K562 (cell line): ENCODE measurements around the gene ZBTB48. TPM values are rescaled to one million over a fixed set of nuclear protein-coding genes. Genes with fewer than 3 reads are reported as not detected.

Experiments
- BRF1 ChIP-seq: IDR thresholded peaks from 3 replicates; pipeline ENCODE4 v1.6.1; 2011; ENCODE audit warnings: borderline replicate concordance, mild to moderate bottlenecking; ENCODE audit not compliant: insufficient read length; ENCODE audit errors: extremely low read depth
- CEBPG ChIP-seq, 3 experiments: fragments of 200-800 bp in 1 of 3; sonication (Bioruptor generic) in 1 of 3; sonication (generic) in 1 of 3; formaldehyde crosslinking in 1 of 3; IDR thresholded peaks in 2 of 3; conservative IDR thresholded peaks in 1 of 3; 2 replicates each; pipeline versions ENCODE4 v1.6.1 to v1.8.0; 2016 to 2022; ENCODE audit warnings: missing compliant biosample characterization in 2 of 3, missing genetic modification characterization in 2 of 3, mild to moderate bottlenecking in 1 of 3, missing genetic modification reagents in 1 of 3
- DPF2 ChIP-seq: fragments of 450-650 bp; IDR thresholded peaks from 2 replicates; pipeline ENCODE4 v1.6.1; 2016
- KDM2B ChIP-seq: fragments of 250-450 bp; sonication (Bioruptor Pico); IDR thresholded peaks from 2 replicates; pipeline ENCODE4 v1.8.0; 2021; ENCODE audit warnings: mild to moderate bottlenecking, moderate library complexity
- NCOA1 ChIP-seq: fragments of 450-650 bp; IDR thresholded peaks from 2 replicates; pipeline ENCODE4 v1.6.1; 2016; ENCODE audit warnings: low read depth
- NFXL1 ChIP-seq: fragments of 450-650 bp; formaldehyde crosslinking; IDR thresholded peaks from 2 replicates; pipeline ENCODE4 v1.4.0; 2021; ENCODE audit warnings: mild to moderate bottlenecking
- NR2F6 ChIP-seq: fragments of 450-650 bp; formaldehyde crosslinking; IDR thresholded peaks from 2 replicates; pipeline ENCODE4 v1.4.0; 2020; ENCODE audit warnings: mild to moderate bottlenecking
- NR3C1 ChIP-seq: sonication (generic); formaldehyde crosslinking; IDR thresholded peaks from 2 replicates; pipeline ENCODE4 v1.8.1; 2022; ENCODE audit warnings: missing genetic modification reagents
- NRF1 ChIP-seq, 2 experiments: fragments of 450-650 bp; IDR thresholded peaks in 1 of 2; conservative IDR thresholded peaks in 1 of 2; 2 replicates each; pipeline ENCODE4 v1.6.1; 2014; ENCODE audit warnings: mild to moderate bottlenecking in 2 of 2
- PHTF2 ChIP-seq: fragments of 250-450 bp; sonication (Bioruptor Pico); IDR thresholded peaks from 2 replicates; pipeline ENCODE4 v1.5.0; 2021; ENCODE audit warnings: mild to moderate bottlenecking
- RAD21 ChIP-seq, 2 experiments: fragments of 250-450 bp in 1 of 2; fragments of 450-650 bp in 1 of 2; sonication (Bioruptor Pico) in 1 of 2; formaldehyde crosslinking in 1 of 2; IDR thresholded peaks in 1 of 2; conservative IDR thresholded peaks in 1 of 2; 2 replicates each; pipeline versions ENCODE4 v1.4.0 to v1.8.0; 2020 to 2022; ENCODE audit warnings: mild to moderate bottlenecking in 2 of 2, moderate library complexity in 1 of 2
- RBM34 ChIP-seq: fragments of 200-400 bp; formaldehyde crosslinking; IDR thresholded peaks from 2 replicates; pipeline ENCODE4 v1.6.1; 2018; ENCODE audit warnings: low read length, borderline replicate concordance; ENCODE audit not compliant: insufficient read depth
- SMARCA4 ChIP-seq: fragments of 450-650 bp; IDR thresholded peaks from 2 replicates; pipeline ENCODE4 v1.6.1; 2016
- ZBTB8A ChIP-seq: fragments of 450-650 bp; IDR thresholded peaks from 2 replicates; pipeline ENCODE4 v1.6.1; 2018; ENCODE audit warnings: mild to moderate bottlenecking, moderate library complexity; ENCODE audit not compliant: partially characterized antibody
- ZFPM2 ChIP-seq: fragments of 250-450 bp; sonication (Bioruptor Pico); IDR thresholded peaks from 2 replicates; pipeline ENCODE4 v1.5.1; 2022; ENCODE audit warnings: mild to moderate bottlenecking
- ZNF121 ChIP-seq: sonication (generic); formaldehyde crosslinking; conservative IDR thresholded peaks from 2 replicates; pipeline ENCODE4 v1.8.0; 2022; ENCODE audit warnings: missing genetic modification reagents
- ZNF253 ChIP-seq: fragments of 250-450 bp; sonication (Bioruptor Pico); conservative IDR thresholded peaks from 2 replicates; pipeline ENCODE4 v1.6.1; 2021; ENCODE audit warnings: mild to moderate bottlenecking
- ZSCAN32 ChIP-seq: fragments of 450-650 bp; formaldehyde crosslinking; IDR thresholded peaks from 2 replicates; pipeline ENCODE4 v1.4.0; 2020; ENCODE audit warnings: mild to moderate bottlenecking, moderate library complexity
- polyA plus RNA-seq, 8 experiments: library from polyadenylated mRNA; depleted of rRNA in 4 of 8; stranded (reverse) in 5 of 8; unstranded in 3 of 8; fragments of >200 nt; fragmentation: Nextera tagmentation in 2 of 8; fragmentation: Illumina TruSeq in 1 of 8; extraction: Ambion mirVana in 2 of 8; extraction: Trizol in 1 of 8; gene quantifications; 2 replicates each; pipeline versions ENCODE4 v1.2.1 to v1.2.3, GENCODE V29; 2011 to 2014; ENCODE audit warnings: inconsistent platforms in 1 of 8, missing spikeins in 1 of 8
- total RNA-seq, 7 experiments: library from RNA; depleted of rRNA in 6 of 7; stranded (reverse); fragments of >200 nt in 6 of 7; fragmentation: Illumina TruSeq in 2 of 7; extraction: Trizol in 2 of 7; gene quantifications; 2 replicates each; pipeline versions ENCODE4 v1.2.1 to v1.2.3, GENCODE V29; 2011 to 2021; ENCODE audit warnings: low replicate concordance in 1 of 7
- TF ChIP-seq, protein P1 (sequence below): sonication (generic); formaldehyde crosslinking; IDR thresholded peaks from 2 replicates; pipeline ENCODE4 v1.4.0; 2020; ENCODE audit warnings: mild to moderate bottlenecking, missing genetic modification reagents
- TF ChIP-seq, protein P2 (sequence below): fragments of 250-450 bp; sonication (Bioruptor Pico); IDR thresholded peaks from 2 replicates; pipeline ENCODE4 v1.8.0; 2022; ENCODE audit warnings: moderate library complexity, mild to moderate bottlenecking, inconsistent platforms
- TF ChIP-seq, protein P3 (sequence below): fragments of 450-650 bp; formaldehyde crosslinking; IDR thresholded peaks from 2 replicates; pipeline ENCODE4 v1.4.0; 2022; ENCODE audit warnings: missing genetic modification characterization
- TF ChIP-seq, protein P4 (sequence below): IDR thresholded peaks from 2 replicates; pipeline ENCODE4 v1.6.1; 2012; ENCODE audit warnings: low read depth, low read length, improper control_type of control experiment, borderline replicate concordance

Gene ZBTB48
- total and polyA plus RNA-seq, 9 of the 15 experiments (the other 6 are each of a cell fraction or from before 2014, with no cell fraction given), result 1.9 to 66.9 (median 29.5) TPM

DNA sequence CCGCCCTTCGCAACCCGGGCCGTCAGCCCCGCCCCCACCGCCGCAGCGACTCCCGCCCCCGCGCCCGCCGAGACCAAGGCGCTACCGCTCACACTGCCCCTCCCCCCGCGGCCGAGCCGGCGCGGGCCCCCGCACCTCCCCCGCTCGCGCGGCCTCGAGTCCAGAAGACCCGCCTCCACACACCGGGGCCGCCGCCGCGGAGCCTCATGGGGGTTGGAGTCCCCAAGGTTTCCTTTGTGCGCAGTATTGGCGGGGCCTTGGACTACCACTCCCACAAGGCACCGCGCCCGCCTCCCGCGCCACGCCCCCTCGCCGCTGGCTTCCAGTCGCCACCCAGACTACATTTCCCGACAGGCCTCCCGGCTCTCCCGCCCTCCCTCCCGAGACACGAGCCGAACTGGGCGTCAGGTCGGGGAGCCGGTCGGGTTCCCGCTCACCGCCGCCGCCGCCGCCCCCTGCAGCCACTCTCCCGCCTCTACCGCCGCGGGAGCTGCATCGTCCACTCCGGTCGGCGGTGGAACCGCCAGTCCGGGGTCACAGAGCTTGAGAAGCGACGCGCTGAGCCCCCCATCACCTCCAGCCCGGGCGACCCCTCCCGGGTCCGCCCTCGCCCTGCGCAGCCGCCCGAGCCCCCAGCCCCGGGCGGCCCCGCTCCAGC, 33.7 kb downstream of the ZBTB48 start, which contains the start of gene PHF13 (continued):
- 0 out of 2 replicates have a peak, but pooled peaks have one; percentile 36 for TF ChIP-seq ZFPM2
- no peak for TF ChIP-seq ZNF121 (CRISPR knock-in tag)
- TF ChIP-seq NR3C1, result no peak; the same call in 1 of the 2 replicates
- TF ChIP-seq, protein P1, sequence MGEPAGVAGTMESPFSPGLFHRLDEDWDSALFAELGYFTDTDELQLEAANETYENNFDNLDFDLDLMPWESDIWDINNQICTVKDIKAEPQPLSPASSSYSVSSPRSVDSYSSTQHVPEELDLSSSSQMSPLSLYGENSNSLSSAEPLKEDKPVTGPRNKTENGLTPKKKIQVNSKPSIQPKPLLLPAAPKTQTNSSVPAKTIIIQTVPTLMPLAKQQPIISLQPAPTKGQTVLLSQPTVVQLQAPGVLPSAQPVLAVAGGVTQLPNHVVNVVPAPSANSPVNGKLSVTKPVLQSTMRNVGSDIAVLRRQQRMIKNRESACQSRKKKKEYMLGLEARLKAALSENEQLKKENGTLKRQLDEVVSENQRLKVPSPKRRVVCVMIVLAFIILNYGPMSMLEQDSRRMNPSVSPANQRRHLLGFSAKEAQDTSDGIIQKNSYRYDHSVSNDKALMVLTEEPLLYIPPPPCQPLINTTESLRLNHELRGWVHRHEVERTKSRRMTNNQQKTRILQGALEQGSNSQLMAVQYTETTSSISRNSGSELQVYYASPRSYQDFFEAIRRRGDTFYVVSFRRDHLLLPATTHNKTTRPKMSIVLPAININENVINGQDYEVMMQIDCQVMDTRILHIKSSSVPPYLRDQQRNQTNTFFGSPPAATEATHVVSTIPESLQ, result no peak
- no peak for TF ChIP-seq ZNF253 (CRISPR knock-in tag)
- TF ChIP-seq NRF1 (conservative IDR thresholded peaks at IDR 0.05 in 1 of 2, IDR thresholded peaks at IDR 0.05 in 1 of 2), result peak; percentile 76 to 80
- no peak for TF ChIP-seq NR2F6
- TF ChIP-seq, protein P2, sequence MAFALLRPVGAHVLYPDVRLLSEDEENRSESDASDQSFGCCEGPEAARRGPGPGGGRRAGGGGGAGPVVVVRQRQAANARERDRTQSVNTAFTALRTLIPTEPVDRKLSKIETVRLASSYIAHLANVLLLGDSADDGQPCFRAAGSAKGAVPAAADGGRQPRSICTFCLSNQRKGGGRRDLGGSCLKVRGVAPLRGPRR (CRISPR knock-in tag), result no peak
- TF ChIP-seq NCOA1, result no peak
- no peak for TF ChIP-seq NFXL1 (CRISPR knock-in tag)
- TF ChIP-seq KDM2B (CRISPR knock-in tag), result 0 out of 2 replicates have a peak, but pooled peaks have one; percentile 49
- no peak for TF ChIP-seq DPF2
- no peak for TF ChIP-seq PHTF2 (CRISPR knock-in tag)
- TF ChIP-seq, protein P3, sequence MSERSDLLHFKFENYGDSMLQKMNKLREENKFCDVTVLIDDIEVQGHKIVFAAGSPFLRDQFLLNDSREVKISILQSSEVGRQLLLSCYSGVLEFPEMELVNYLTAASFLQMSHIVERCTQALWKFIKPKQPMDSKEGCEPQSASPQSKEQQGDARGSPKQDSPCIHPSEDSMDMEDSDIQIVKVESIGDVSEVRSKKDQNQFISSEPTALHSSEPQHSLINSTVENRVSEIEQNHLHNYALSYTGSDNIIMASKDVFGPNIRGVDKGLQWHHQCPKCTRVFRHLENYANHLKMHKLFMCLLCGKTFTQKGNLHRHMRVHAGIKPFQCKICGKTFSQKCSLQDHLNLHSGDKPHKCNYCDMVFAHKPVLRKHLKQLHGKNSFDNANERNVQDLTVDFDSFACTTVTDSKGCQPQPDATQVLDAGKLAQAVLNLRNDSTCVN, result no peak
- no peak for TF ChIP-seq CEBPG (CRISPR knock-in tag; IDR thresholded peaks at IDR 0.05)
- TF ChIP-seq CEBPG (tag; conservative IDR thresholded peaks at IDR 0.05 in 1 of 2, IDR thresholded peaks at IDR 0.05 in 1 of 2), result no peak
- TF ChIP-seq, protein P4, sequence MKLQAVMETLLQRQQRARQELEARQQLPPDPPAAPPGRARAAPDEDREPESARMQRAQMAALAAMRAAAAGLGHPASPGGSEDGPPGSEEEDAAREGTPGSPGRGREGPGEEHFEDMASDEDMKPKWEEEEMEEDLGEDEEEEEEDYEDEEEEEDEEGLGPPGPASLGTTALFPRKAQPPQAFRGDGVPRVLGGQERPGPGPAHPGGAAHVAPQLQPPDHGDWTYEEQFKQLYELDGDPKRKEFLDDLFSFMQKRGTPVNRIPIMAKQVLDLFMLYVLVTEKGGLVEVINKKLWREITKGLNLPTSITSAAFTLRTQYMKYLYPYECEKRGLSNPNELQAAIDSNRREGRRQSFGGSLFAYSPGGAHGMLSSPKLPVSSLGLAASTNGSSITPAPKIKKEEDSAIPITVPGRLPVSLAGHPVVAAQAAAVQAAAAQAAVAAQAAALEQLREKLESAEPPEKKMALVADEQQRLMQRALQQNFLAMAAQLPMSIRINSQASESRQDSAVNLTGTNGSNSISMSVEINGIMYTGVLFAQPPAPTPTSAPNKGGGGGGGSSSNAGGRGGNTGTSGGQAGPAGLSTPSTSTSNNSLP, result no peak
- no peak for TF ChIP-seq ZSCAN32 (CRISPR knock-in tag)
- TF ChIP-seq RAD21 (CRISPR knock-in tag; conservative IDR thresholded peaks at IDR 0.05 in 1 of 2, IDR thresholded peaks at IDR 0.05 in 1 of 2), result no peak
- TF ChIP-seq BRF1, result no peak
- TF ChIP-seq ZBTB8A, result no peak
- TF ChIP-seq RBM34, result no peak
- no peak for TF ChIP-seq SMARCA4
